Sigmoid colon (tissue), 7 donors: ENCODE measurements around the gene RAB26. TPM values are rescaled to one million over a fixed set of nuclear protein-coding genes. Genes with fewer than 3 reads are reported as not detected.
A peak's percentile ranks its signal among the peaks of the same experiment; 100 is the strongest.

Experiments
- DNase-seq: peaks from one replicate; pipeline ENCODE4 v3.0.0-alpha.2; 2019
- H3K27ac ChIP-seq, 4 donors: fragments of 200-600 bp; sonication (generic); one replicate each; pipeline ENCODE4 v1.5.1; 2016 to 2019; ENCODE audit warnings: mild to moderate bottlenecking in 1 of 4
- H3K27me3 ChIP-seq, 3 donors: fragments of 200-600 bp; sonication (generic); one replicate each; pipeline ENCODE4 v1.5.1; 2019; ENCODE audit warnings: mild to moderate bottlenecking in 1 of 3
- H3K36me3 ChIP-seq, 4 donors: fragments of 200-600 bp; sonication (generic); one replicate each; pipeline ENCODE4 v1.5.1; 2016 to 2019
- H3K4me1 ChIP-seq, 4 donors: fragments of 200-600 bp; sonication (generic); one replicate each; pipeline ENCODE4 v1.5.1; 2017 to 2019
- H3K4me3 ChIP-seq, 4 donors: fragments of 200-600 bp; sonication (generic); one replicate each; pipeline ENCODE4 v1.5.1; 2017 to 2019; ENCODE audit warnings: mild to moderate bottlenecking in 2 of 4, moderate library complexity in 1 of 4
- H3K9me3 ChIP-seq, 4 donors: fragments of 200-600 bp in 3 of 4; sonication (generic) in 3 of 4; one replicate each; pipeline versions ENCODE4 v1.5.1 to v1.6.1; 2013 to 2019
- CTCF ChIP-seq, 4 experiments: fragments of 450-650 bp in 3 of 4; fragments of 200-600 bp in 1 of 4; IDR thresholded peaks; one replicate each; pipeline ENCODE4 v1.5.1; 2016 to 2019; ENCODE audit warnings: antibody characterized with exemption in 4 of 4, mild to moderate bottlenecking in 3 of 4, moderate library complexity in 2 of 4
- EP300 ChIP-seq, 4 donors: sonication (generic); formaldehyde crosslinking; IDR thresholded peaks; one replicate each; pipeline ENCODE4 v1.6.1; 2017; ENCODE audit warnings: antibody characterized with exemption in 4 of 4
- POLR2A ChIP-seq, 2 donors: fragments of 450-650 bp; IDR thresholded peaks; one replicate each; pipeline ENCODE4 v1.6.1; 2016; ENCODE audit warnings: antibody characterized with exemption in 2 of 2, mild to moderate bottlenecking in 2 of 2, moderate library complexity in 2 of 2
- POLR2AphosphoS5 ChIP-seq, 4 donors: sonication (generic); formaldehyde crosslinking; IDR thresholded peaks; one replicate each; pipeline ENCODE4 v1.6.1; 2017; ENCODE audit warnings: antibody characterized with exemption in 4 of 4
- WGBS, 2 donors: extraction: QIAGEN DNeasy Blood & Tissue Kit; methylation state at CpG; one replicate each; pipeline ENCODE4 v1.1.7; 2013; 5-methylcytosine and 5-hydroxymethylcytosine counted together
- intact Hi-C: fragments of 100-400 bp; cut with DNase I; formaldehyde crosslinking; loops from one replicate; pipeline ENCODE4 v1.15.1; 2023
- polyA plus RNA-seq, 3 donors: library from polyadenylated mRNA; stranded (reverse); fragments of 200-250 nt; gene quantifications; one replicate each; pipeline ENCODE4 v1.2.3, GENCODE V29; 2013
- total RNA-seq, 4 donors: library from RNA; depleted of rRNA; stranded (reverse); fragments of >200 nt; gene quantifications; one replicate each; pipeline ENCODE4 v1.1.0, GENCODE V29; 2016
- donor health status: healthy with polysubstance abuse.
- donor health status: Bipolar disorder and iron deficiency.
- donor health status: healthy.

The RAB26 gene
- total and polyA plus RNA-seq, 7 donors = 0.68 to 18.8 (median 8.5) TPM; not detected in 1

GRCh38 chr16:2163211-2163881, 14.9 kb downstream of the RAB26 start:
- TF ChIP-seq POLR2AphosphoS5 (IDR thresholded peaks at IDR 0.05) (no peak), CTCF (IDR thresholded peaks at IDR 0.05) (no peak), POLR2A (IDR thresholded peaks at IDR 0.05) (no peak), EP300 (IDR thresholded peaks at IDR 0.05) (no peak)
- Histone ChIP-seq H3K9me3 (no peaks in the 10 kb centered on the region), H3K4me3 (no peak overlapping the region), H3K27ac (peak overlapping the region in 1 of 4 donors; percentile 22), H3K4me1 (peaks cover 0 to 44% (median 39%) of the 10 kb centered on the region in 4 donors), H3K27me3 (no peaks in the 10 kb centered on the region), H3K36me3 (peaks cover 0 to 34% (median 26%) of the 10 kb centered on the region in 4 donors)
- DNase-seq = no peak
- intact Hi-C loops = no loop called here
- 31 to 77% methylated on average over 26 of the region's 26 CpGs for WGBS, 2 donors

- Histone ChIP-seq H3K36me3 (peaks cover 0 to 59% (median 31%) of the 10 kb centered on the region in 4 donors), H3K4me1 (peaks cover 0 to 19% (median 13%) of the 10 kb centered on the region in 4 donors), H3K27ac (no peak overlapping the region), H3K4me3 (no peak overlapping the region), H3K9me3 (no peaks in the 10 kb centered on the region), H3K27me3 (no peaks in the 10 kb centered on the region)
- intact Hi-C loops = no loop called here
- no peak for TF ChIP-seq CTCF (IDR thresholded peaks at IDR 0.05)
- TF ChIP-seq POLR2AphosphoS5 (IDR thresholded peaks at IDR 0.05) = no peak
- TF ChIP-seq EP300 (IDR thresholded peaks at IDR 0.05) = no peak
- TF ChIP-seq POLR2A (IDR thresholded peaks at IDR 0.05) = no peak
- 96% methylated on average over 12 of the region's 12 CpGs for WGBS, 2 donors
- no peak for DNase-seq
These were observed 17.4 kb downstream of the RAB26 start for GRCh38 chr16:2165861-2166260.

GRCh38 chr16:2166263-2167067, 18.0 kb downstream of the RAB26 start:
- H3K27me3 ChIP-seq = no peaks in the 10 kb centered on the region
- peaks cover 0 to 65% (median 35%) of the 10 kb centered on the region in 4 donors for H3K36me3 ChIP-seq
- intact Hi-C loops = no loop called here
- DNase-seq = no peak
- 82 to 93% methylated on average over 17 of the region's 17 CpGs for WGBS, 2 donors
- no peak overlapping the region for H3K27ac ChIP-seq
- H3K9me3 ChIP-seq = no peaks in the 10 kb centered on the region
- no peak for TF ChIP-seq CTCF (IDR thresholded peaks at IDR 0.05)
- TF ChIP-seq POLR2A (IDR thresholded peaks at IDR 0.05) = no peak
- TF ChIP-seq EP300 (IDR thresholded peaks at IDR 0.05) = no peak
- no peak for TF ChIP-seq POLR2AphosphoS5 (IDR thresholded peaks at IDR 0.05)
- no peak overlapping the region for H3K4me3 ChIP-seq
- peaks cover 0 to 13% (median 8%) of the 10 kb centered on the region in 4 donors for H3K4me1 ChIP-seq

- Histone ChIP-seq H3K4me1 (peaks cover 0 to 8% (median 2%) of the 10 kb centered on the region in 4 donors), H3K36me3 (peaks cover 0 to 72% (median 40%) of the 10 kb centered on the region in 4 donors), H3K4me3 (no peak overlapping the region), H3K27ac (no peak overlapping the region), H3K27me3 (no peaks in the 10 kb centered on the region), H3K9me3 (no peaks in the 10 kb centered on the region)
- 94% methylated on average over 18 of the region's 18 CpGs for WGBS, 2 donors
- no peak for DNase-seq
- intact Hi-C loops = no loop called here
- TF ChIP-seq EP300 (IDR thresholded peaks at IDR 0.05) (no peak), POLR2A (IDR thresholded peaks at IDR 0.05) (no peak), POLR2AphosphoS5 (IDR thresholded peaks at IDR 0.05) (no peak), CTCF (IDR thresholded peaks at IDR 0.05) (no peak)
These were observed 18.7 kb downstream of the RAB26 start for GRCh38 chr16:2167068-2167638.
